Epidermal melanocyte (primary cell): ENCODE data around the gene RREB1.

Source experiments
- DNase-seq: peaks from one replicate; pipeline ENCODE4 v3.0.0; 2011; ENCODE audit warnings: low spot score; ENCODE audit not compliant: insufficient read length

RREB1 gene

DNA sequence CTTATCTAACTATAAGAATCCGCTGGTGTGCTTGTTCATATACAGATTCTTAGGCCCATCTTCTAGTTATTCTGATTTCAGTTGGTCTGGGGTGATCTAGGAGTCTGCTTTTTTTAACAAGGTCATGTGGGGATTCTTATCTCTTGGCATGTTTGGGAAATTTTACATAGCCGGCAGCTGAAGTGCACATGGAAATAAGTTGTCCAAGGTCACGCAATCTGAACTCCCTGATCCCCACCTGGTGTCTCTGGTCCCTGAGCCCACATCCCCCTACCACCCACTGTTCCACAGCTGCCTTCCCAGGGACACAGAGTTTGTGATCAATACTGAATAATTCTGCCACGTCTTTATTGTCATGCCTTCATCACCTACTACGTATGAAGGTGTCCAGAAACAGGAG is 114.4 kb downstream of the RREB1 start:
- no peak for DNase-seq

DNA sequence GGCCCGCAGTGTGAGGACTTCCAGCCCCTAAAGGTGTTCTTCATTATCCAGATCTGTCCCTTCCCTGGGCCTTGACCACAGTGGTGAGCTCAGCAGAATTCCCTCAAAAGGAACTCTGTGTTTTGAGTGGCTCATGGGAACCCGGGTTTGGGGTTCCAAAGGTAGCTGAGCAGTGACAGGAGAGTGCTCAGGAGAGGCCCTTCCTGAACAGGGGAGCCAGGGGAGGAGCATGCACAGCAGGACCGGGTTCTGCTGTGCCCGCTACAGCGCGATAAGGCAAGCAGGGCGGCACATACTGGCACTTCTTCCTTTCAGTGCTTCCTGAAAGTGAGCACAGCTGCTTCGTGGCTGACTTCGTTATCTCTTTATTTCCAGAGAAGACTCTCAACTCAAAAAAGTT is 117.0 kb downstream of the RREB1 start:
- no peak for DNase-seq

- DNase-seq, result no peak
Measured at GRCh38 chr6:7228662-7229375, 121.1 kb downstream of the RREB1 start.

DNA sequence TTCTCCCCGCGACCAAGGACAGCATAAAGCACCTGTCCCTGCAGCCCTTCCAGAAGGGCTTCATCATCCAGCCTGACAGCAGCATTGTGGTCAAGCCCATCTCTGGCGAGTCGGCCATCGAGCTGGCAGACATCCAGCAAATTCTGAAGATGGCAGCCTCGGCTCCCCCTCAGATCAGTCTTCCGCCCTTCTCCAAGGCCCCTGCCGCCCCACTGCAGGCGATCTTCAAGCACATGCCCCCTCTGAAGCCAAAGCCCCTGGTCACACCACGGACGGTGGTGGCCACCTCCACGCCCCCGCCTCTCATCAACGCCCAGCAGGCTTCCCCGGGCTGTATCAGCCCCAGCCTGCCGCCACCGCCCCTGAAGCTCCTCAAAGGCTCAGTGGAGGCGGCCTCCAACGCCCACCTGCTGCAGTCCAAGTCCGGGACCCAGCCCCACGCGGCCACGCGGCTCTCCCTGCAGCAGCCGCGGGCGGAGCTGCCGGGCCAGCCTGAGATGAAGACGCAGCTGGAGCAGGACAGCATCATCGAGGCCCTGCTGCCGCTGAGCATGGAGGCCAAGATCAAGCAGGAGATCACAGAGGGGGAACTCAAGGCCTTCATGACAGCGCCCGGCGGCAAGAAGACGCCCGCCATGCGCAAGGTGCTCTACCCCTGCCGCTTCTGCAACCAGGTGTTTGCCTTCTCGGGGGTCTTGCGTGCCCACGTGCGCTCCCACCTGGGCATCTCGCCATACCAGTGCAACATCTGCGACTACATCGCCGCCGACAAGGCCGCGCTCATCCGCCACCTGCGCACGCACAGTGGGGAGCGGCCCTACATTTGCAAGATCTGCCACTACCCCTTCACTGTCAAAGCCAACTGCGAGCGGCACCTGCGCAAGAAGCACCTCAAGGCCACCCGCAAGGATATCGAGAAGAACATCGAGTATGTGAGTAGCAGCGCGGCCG is 121.9 kb downstream of the RREB1 start:
- no peak for DNase-seq

- no peak for DNase-seq
Measured at GRCh38 chr6:7230327-7230691, 122.5 kb downstream of the RREB1 start.

DNA sequence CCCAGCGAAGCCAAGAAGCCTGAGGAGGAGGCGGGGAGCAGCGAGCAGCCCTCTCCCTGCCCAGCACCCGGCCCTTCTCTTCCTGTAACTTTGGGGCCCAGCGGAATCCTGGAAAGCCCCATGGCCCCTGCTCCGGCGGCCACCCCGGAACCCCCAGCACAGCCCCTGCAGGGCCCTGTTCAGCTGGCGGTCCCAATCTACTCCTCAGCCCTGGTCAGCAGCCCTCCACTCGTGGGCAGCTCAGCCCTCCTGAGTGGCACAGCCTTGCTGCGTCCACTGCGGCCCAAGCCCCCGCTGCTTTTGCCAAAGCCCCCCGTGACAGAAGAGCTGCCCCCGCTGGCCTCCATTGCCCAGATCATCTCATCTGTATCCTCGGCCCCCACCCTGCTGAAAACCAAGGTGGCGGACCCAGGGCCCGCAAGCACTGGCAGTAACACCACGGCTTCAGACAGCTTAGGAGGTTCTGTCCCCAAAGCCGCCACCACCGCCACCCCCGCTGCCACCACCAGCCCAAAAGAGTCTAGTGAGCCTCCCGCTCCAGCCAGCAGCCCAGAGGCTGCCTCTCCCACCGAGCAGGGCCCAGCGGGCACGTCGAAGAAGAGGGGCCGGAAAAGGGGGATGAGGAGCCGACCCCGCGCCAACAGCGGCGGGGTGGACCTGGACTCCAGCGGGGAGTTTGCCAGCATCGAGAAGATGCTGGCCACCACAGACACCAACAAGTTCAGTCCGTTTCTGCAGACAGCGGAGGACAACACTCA is 123.4 kb downstream of the RREB1 start:
- no peak for DNase-seq

DNA sequence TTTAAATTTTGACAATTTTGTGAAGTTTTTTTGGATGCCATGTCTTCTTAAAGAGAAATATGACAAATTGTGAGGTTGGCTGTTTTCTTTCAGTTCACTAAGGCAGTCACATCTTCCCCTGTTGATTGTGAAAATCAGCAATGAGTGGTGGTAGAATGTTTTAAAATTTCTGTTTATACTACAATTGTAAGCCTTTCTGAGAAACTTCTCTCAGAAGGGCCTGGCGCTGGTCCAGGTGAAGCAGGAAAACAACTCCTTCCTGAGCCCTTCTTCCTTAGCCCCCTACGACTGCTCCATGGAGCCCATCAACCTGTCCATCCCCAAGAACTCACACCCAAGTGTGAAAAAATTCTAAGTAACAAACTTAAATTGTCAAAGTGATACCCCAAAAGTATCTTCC is 124.6 kb downstream of the RREB1 start:
- no peak for DNase-seq

- DNase-seq, result no peak
Measured at GRCh38 chr6:7234547-7234946, 126.8 kb downstream of the RREB1 start.

GRCh38 chr6:7235712-7236305 is 128.0 kb downstream of the RREB1 start:
- no peak for DNase-seq

DNA sequence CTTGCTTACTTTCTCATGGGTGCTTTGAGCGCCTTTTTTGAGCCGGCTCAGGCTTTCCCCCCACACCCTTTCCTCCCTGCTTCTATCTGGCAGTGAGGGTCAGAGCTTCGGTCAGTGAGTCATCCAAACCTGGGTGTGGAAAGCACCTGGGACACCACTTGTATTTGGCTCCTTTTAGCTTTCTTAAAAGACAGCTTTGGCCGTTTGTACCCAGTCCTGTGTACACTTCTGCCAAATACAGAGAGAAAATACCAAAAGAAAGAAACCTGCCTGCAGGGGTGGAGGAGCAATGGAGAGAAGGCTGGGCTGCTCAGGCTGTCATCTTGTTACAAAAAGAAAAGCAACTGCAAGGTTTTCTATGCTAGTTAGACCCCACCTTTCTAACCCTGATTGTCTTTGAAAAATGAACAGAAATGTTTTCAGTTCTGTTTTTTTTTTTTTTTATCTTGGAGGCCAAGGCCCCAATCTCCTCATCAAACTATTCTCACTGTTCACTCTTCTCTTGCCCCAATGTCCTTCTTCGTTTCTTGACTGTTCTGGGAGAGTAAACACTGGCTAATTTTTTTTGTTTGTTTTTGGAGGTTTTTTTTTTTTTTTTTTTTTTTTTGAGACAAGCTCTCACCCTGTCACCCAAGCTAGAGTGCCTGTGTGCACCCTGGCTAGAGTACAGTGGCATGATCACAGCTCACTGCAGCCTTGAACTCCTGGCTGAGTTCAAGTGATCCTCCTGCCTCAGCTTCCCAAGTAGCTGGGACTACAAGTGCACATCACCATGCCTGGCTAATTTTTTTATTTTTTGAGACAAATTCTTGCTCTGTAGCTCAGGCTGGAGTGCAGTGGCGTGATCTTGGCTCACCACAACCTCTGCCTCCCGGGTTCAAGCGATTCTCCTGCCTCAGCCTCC is 128.8 kb downstream of the RREB1 start:
- no peak for DNase-seq

GRCh38 chr6:7237653-7238188 is 130.0 kb downstream of the RREB1 start:
- DNase-seq, result no peak

- no peak for DNase-seq
Measured at GRCh38 chr6:7238526-7238899, 130.8 kb downstream of the RREB1 start.

DNA sequence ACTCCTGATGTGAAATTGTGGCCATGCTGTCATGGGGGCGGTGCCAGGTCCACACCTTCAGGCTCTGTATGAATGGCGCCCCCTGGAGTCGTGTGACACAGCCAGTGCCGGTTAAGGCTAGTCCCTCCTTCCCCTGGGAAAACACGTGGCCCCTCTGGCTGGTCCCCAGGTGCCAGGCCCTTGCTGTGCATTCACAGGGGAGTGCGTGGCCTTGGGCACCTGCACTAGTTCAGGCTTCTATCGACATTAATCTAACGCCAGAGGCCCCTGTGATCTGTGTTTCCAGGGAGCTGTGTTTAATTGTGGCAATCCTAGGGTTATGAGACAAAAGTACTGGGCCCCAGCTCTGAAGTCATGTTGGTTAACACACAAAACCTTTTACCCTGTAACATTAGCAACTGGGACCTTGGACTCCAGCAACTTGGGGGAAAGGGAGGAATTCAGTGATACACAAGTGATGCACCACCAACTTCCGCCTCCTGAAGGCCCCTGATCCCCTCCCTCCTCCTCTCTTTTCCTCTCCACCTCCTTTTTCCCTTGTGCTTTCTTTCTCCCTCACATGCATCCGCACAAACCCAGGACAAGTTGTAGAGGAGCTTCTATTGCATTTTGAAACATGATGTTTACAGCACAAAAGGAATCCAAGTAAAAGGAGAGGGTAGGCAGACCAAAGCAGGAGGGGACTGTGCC is 131.3 kb downstream of the RREB1 start:
- DNase-seq, result no peak

DNA sequence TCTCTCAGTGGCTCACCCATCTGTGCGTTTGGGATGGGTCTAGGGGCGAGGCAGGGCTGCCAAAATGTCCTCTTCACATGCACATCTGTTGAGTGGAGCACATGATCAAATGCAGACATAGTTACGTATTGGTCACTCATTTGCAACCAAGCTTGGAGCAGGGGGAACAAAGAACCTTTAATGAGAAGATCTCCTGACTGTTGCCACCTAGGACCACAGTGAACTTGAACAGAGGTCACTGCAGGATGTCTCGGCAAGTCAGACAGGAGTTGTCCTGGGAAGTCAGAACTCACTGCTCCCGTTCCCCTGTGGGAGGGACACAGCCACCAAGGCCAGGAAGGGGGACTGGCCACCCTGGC is 131.8 kb downstream of the RREB1 start:
- DNase-seq, result no peak

GRCh38 chr6:7240351-7240750 is 132.6 kb downstream of the RREB1 start:
- DNase-seq, result no peak

GRCh38 chr6:7241160-7241559 is 133.4 kb downstream of the RREB1 start:
- no peak for DNase-seq

DNA sequence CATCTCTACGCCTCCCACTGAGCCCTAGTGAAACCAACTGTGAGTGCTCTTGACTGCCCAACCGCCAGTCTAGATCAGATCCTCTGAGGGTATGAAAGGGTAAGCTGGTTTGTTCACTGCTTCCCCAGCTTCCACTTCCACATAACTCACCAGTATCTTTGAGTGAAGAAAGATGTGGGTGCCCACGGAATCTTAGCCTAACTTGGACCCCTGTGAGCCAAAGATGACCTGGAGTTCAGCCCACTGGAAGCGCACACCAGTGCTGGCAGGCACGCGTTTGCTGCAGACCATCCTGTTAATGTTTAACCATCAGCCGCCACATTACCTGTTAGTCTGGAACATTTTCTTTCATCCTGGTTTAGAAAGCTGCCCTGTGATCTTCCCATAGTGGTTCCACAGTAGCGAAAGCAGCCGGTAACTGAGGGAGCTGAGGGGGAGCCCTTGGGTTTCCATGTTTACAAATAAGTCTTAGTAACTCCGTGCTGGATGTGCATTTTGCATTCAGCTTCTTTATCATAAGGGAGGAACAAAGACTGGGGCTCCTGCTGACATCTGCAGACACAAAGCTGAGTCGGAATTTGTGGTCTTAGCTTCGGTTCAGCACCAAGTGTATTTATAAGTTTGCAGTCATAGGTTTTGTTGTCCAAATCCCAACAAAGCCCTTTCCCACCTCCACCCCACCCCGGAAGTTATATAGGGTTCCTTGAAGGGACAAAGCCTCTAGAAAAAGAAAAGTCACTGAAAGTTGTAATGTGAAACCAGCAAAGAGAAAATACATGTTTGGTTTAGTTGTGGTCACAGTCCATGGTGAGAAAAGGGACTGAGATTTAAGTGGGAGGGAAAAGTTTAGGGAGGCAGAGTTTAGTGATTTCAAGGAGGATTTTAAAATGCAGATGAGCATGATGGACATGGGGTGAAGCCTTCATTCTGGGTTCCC is 134.2 kb downstream of the RREB1 start:
- DNase-seq, result no peak

- DNase-seq, result no peak
Measured at GRCh38 chr6:7242835-7243178, 135.0 kb downstream of the RREB1 start.
